ENCODE results near the gene TET2.

DNA sequence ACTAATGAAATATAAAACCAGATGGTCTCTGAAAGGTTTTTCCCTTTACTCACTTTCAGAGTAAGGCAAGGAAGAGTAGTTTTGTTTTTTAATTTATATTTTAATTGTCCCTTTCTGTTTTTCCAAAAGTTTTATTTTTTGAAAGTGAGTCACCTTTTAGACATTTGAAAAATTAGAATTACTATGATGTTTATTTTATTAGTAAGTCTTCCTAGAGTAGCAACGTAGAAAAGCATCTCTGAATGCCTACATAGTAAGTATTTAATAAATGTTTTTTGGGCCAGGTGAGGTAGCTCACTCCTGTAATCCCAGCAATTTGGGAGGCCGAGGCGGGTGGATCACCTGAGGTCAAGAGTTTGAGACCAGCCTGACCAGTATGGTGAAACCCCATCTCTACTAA, 51.1 kb downstream of the TET2 start:
- TF ChIP-seq, protein P1, sequence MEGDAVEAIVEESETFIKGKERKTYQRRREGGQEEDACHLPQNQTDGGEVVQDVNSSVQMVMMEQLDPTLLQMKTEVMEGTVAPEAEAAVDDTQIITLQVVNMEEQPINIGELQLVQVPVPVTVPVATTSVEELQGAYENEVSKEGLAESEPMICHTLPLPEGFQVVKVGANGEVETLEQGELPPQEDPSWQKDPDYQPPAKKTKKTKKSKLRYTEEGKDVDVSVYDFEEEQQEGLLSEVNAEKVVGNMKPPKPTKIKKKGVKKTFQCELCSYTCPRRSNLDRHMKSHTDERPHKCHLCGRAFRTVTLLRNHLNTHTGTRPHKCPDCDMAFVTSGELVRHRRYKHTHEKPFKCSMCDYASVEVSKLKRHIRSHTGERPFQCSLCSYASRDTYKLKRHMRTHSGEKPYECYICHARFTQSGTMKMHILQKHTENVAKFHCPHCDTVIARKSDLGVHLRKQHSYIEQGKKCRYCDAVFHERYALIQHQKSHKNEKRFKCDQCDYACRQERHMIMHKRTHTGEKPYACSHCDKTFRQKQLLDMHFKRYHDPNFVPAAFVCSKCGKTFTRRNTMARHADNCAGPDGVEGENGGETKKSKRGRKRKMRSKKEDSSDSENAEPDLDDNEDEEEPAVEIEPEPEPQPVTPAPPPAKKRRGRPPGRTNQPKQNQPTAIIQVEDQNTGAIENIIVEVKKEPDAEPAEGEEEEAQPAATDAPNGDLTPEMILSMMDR (IDR thresholded peaks at IDR 0.05): no peak
- TF ChIP-seq POLR2AphosphoS5 (IDR thresholded peaks at IDR 0.05) (no peak), POLR2A (IDR thresholded peaks at IDR 0.05) (no peak)
